ENCODE measurements around the gene MBIP.
"Not testable (repeated sequence)": the region's sequence is repeated elsewhere in the genome, so short reads cannot be mapped to it uniquely, and the experiment has no call there.

Gene MBIP, protein sequence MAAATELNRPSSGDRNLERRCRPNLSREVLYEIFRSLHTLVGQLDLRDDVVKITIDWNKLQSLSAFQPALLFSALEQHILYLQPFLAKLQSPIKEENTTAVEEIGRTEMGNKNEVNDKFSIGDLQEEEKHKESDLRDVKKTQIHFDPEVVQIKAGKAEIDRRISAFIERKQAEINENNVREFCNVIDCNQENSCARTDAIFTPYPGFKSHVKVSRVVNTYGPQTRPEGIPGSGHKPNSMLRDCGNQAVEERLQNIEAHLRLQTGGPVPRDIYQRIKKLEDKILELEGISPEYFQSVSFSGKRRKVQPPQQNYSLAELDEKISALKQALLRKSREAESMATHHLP

DNA sequence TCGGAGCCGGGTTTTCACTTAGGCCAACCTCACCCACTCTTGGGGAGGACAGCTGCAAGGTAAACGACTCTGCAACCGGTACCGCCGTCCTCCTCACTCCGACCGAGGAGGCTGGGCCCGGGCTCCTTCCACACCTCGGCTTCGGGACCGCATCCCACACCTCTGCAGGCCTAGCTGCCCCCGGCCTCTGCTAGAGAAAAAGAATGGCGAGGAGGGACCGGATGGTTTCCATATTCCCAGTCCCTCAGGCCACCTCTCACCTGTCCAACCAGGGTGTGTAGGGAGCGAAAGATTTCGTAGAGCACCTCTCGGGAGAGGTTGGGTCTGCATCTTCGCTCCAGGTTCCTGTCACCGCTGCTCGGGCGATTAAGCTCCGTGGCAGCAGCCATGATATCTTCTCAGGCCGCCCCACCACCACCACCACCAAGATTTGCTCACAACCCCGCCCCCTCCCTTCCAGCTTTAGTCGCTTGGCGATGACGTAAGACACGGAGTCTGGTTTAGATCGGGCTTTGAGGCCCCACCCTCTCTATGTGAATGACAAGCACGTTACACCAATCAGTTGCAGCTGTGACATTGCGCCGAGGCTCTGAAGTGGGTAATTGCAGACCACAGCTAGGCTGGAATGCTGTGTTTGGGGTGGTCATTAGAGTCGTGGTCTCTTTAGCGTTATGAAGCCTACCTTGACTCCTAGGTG, at the start of gene MBIP:
Gene MBIP (minus strand): TSS at position 438 of the 697 bp plus-strand sequence. CDS start 49 bp downstream, at position 389.
- peak; percentile 94 for DNase-seq (ENCODE audit: low spot score)

DNA sequence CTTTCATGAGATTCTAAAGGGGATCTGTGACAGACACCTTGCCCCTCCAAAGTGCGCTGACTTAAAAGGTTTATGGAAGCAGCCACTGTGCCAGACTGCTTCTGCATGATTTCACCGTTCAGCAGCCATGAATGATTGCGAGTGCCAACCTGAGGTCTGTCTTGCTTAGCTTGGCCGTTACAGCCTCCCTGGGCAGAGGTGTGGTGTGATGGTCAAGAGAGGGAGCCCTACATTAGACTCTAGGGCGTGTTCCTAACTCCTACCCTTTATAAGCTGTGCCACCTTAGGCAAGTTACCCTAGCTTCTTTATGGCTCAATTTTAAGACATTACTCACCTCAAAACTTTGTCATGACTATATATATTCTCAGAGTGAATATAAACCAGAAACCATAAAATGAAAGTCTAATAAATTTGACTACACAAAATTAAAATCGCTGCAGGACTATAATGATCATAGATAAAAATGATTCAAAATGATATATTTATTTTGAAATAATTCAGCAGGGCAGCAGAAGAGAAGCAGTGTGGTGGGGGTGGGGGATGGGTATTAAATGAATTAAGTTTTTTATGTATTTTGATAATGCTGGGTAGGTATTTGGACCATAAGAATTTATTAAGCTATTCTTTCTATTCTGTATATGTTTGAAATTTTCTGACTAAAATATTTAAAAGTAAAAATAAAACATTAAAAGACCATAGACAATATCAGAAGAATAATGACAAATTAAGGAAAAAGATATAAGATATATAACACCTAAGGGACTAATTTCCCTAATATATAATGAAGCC, 47.7 kb upstream of the MBIP start:
- DNase-seq (ENCODE audit: low spot score) = no peak

DNA sequence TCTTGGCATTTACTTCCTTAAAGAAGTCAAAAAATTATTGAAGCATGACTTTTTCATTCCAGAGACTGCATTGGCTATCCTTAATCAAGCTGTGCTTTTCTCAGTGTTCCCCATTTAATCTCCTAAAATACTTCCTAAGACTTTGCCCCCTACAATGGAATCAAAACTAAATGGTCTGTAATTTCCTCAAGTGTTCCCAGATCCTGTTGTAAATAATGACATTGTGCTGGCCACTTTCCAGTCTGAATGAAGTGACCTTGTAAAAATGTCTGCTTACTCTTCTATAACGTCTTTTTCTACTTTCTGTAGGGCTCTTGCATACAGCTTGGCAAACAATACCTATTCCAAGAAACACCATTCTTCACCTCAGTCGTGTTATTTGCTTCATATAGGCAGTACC, 45.3 kb upstream of the MBIP start:
- DNase-seq (ENCODE audit: low spot score) = peak; percentile 9

DNA sequence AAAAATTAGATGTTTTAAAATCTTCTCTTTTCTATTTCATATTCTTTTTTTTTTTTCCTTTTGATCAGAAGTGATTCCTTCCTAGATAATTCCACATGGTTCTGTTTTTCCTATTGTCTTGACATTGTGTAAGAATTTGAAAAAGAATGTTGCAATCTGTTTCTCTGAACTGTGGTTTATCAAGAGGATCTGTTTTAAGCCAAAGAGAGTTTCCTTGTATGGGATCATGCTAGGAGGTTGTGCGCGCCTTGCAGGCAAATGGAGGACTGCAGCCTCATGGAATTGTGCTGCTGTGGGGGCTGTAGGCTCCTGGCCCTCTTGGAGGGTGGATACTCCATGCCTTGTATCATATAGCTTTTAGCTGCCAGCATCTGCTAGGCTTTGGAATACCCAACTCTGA, 43.3 kb upstream of the MBIP start:
- no peak for DNase-seq (ENCODE audit: low spot score)

DNA sequence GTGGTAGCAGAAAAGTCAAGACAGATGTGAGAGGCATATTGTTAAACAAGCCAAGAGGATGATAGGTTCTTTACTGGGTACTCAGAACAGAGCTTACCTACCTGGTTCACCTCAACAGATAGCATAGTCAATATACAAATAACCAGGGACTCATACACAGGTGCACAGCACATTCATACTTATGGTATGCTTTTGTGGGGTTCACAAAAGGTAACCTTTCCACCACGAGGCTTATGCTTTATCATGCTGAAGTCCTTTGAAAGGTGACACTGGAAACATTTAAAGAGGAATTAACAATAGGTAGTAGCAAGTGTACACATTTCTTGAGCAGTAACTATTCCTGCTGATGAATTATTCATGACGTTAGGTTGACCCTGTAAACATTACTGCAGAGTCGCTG, 42.2 kb upstream of the MBIP start:
- DNase-seq (ENCODE audit: low spot score) = no peak

DNA sequence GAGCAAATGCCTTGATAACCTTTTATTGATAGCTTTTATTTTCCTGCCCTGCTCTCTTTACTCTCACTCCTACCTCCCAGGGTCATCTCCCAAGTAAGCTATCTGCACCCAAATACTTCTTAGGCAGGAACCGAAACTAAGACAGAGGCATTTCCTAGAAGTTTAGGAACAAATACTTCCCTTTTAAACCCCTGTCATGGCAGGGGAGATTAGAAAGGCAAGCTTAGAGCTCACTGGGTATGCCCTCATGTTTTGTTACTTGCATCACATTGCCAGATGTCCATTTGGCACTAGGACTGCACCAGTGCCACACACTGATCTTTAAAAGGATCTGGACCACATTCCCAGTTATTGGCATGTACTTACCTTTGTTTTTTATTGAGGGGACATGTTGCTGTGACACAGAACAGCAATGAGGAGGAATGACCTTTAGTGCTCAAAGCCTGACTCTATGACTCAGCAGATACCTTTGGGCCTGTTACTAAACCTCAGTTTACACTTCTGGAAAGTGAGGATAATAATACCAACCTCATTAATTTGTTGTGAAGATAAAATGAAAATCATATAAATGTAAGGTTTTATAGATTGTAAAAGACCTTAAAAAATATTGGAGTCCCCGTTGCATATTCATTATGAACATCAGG, 40.9 kb upstream of the MBIP start:
- DNase-seq (ENCODE audit: low spot score) = no peak

DNA sequence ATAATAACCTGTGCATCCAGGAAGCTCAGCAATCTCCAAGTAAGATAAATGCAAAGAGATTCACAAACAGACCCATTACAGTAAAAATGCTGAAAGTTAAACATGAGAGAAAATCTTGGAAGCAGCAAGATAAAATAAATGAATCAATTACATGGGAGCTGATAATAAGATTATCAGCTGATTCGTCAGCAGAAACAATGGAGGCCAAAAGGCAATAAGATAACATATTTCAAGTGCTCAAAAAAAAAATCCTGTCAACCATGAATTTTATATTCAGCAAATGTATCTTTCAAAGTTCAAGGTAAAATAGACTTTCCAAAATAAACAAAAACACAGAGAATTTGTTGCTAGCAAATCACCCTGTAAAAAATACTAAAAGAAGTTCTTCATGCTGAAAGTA, 36.4 kb upstream of the MBIP start:
- no peak for DNase-seq (ENCODE audit: low spot score)

DNA sequence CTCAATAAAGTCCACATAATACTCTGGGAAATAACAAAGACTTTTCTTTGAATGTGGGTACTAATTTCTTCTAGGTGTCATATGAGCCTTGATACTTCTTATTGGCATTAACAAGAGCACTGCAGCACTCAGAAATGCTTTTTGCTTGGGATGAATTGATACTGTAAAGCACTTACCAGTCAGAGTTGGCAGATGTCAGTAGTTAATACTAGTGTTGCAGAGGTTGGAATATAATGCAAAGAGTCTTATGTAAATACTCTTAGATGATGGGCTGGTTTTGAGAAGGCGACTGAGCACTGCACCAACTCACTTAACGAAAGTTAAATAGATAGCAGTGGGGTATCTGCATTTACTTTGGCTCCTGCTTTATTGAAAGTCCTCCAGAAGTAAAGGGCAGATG, 25.6 kb upstream of the MBIP start:
- DNase-seq (ENCODE audit: low spot score) = no peak

DNA sequence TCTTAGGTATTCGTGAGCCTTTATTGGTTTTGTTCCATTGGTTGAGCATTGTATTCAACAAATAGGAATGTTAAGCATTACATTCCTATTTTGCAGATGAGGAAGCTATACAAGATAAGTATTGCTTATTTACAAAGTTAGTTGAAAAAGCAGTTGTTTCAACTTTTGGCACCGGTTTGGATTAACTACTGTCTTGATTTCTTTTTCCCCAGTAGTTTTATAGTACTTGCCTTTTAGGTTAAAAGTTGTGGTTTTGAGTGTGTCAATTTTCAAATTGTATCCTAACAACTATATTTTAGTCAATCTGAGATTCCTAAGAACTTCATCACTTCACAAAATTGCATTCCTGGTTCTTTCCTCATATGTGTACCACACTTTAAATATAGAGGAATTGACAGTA, 23.8 kb upstream of the MBIP start:
- peak; percentile 63 for DNase-seq (ENCODE audit: low spot score)

DNA sequence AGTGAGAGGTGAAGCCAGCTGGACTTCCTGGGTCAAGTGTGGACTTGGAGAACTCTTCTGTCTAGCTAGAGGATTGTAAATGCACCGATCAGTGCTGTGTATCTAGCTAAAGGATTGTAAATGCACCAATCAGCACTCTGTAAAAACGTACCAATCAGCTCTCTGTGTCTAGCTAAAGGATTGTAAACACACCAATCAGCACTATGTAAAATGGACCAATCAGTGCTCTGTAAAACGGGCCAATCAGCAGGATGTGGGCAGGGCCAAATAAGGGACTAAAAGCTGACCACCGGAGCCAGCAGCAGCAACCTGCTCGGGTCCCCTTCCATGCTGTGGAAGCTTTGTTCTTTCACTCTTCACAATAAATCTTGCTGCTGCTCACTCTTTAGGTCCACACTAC, 21.4 kb upstream of the MBIP start:
- DNase-seq (ENCODE audit: low spot score) = not testable (repeated sequence)

DNA sequence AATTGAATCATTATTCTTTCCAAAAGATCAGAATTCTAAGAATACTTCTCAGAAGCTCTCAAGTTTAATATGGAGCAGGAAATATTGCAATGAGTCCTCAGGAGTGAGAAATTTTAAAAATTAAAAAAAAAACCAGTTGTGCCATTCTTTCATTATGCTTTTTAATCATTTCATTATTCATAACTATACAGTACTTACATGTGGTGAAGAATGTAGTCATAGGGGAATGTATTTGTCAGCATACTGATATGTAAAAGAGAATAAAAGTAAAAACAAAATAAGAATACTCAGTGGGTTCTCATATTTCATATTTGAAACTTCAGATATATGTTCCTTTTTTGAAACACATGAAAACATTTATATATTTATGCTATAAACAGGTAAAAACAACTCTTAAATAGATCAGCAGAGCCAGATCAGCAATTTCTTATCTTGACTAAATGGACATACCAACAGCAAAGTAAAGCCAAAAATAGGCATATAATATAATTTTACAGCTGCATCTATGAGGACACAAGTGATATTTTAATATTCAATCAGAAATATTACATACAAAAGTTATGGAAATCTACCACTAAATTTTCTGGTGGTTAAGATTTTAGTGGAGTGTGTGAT, 19.9 kb upstream of the MBIP start:
- no peak for DNase-seq (ENCODE audit: low spot score)

DNA sequence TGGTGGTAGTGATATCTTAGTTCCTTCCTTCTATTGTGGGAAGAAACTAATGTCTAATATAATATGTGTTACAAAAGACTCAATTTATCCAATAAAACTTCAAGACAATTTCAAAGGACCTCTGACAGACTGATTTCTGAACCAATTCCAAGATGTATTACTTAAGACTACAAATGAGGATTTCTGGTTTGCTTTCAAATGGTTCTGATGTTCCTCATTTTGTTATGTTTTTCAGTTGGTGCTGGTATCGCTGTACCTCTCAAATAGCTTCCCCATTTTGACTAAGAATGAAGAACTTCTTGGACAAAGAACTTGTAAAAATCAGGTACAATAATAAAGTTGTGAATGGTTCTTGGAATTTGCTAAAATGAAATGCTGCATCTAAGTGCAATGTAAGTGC, 19.4 kb upstream of the MBIP start:
- no peak for DNase-seq (ENCODE audit: low spot score)

DNA sequence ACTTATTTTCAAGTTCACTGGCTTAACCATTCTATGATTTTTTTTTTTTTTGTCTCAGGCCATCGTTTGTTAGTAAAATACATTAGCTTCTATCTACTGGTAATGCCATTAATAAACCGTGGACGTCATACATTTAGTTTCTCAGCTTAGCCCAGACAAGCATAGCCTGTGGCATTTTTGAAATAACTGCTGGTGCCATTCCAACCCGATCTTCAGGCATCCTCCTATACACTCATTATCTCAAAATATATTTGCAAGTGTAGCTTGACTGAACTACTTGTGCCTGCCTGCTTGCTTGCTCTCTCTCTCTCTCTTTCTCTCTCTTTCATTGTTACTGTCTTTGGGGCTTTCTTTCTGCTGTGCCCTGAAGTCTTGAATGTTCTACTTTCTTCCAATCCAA, 12.7 kb upstream of the MBIP start:
- no peak for DNase-seq (ENCODE audit: low spot score)

DNA sequence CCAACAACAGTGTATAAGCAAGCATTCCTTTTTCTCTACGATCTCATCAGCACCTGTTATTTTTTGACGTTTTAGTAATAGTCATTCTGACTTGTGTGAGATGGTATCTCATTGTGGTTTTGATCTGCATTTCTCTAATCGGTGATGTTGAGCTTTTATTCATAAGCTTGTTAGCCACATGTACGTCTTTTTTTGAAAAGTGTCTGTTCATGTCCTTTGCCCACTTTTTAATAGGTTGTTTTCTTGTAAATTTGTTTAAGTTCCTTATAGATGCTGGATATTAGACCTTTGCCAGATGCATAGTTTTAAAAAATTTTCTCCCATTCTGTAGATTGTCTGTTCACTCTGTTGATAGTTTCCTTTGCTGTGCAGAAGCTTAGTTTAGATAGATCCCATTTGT, 7.1 kb upstream of the MBIP start:
- not testable (repeated sequence) for DNase-seq (ENCODE audit: low spot score)

DNA sequence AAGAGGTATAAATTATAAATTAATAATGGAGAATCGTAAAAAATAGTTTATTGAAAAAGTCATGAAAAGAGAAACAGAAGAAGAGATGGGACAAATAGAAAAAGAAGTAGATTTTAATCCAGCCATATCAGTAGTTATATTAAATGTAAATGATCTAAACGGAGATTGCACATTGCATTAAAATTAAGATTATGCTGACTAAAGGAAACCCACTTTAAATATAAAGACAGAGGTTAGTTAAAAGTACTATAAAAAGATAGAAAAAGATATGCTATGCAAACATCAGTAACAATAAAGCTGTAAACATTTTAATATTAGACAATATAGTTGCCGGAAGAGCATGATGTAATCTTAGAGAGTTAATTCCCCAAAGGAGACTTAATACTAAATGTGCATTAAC, 5.4 kb upstream of the MBIP start:
- no peak for DNase-seq (ENCODE audit: low spot score)

DNA sequence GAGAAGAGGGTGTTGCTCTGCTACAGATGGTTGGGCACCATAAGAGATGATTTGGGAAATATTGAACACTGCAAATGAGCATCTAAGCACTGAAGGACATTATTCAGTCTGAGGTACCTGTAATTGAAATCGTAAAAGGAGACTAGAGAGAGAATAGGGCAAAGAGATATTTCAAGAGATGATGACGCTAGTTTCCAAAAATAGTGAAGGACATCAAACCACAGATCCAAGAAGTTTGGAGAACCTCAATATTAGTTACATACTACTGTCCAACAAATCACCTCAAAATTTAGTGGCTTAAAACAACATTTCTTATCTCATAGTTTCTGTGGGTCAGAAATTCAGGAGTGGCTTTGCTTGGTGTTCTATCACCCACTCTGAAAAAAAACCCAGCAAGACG, 4.5 kb upstream of the MBIP start:
- no peak for DNase-seq (ENCODE audit: low spot score)

DNA sequence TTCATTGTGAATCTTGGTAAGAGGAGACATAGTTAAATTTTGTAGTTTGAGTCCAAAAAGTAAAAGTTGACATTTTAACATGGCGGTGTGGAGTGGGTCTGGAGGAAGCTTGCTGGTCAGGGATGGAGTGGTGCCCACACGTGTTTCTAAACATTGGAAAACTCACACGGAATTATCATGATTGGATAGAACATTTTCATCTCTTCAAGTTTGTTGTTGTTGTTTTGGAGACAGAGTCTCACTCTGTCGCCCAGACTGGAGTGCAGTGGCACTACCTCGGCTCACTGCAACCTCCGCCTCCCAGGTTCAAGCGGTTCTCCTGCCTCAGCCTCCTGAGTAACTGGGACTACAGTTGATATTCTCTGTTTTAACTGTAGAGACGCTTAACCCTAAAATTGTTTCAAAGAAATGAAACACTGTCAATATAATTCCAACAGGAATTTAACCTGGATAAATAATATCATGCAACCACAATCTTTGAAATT, 502 bp upstream of the MBIP start:
- DNase-seq (ENCODE audit: low spot score) = no peak

DNA sequence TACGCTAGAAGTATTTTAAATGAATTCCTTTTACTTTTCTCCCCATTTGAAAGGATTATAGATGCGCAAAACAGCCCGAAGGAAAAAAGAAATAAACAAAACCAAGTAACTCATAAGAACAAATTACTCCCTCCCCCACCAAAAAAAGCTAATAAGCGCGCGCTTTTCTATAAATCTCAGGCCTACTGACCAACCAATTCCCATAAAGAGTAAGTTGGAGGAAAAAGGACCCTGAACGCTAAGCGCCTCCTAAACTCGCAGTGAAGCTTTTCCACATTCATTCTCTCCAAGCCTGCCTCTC, 588 bp downstream of the MBIP start:
- DNase-seq (ENCODE audit: low spot score) = no peak

DNA sequence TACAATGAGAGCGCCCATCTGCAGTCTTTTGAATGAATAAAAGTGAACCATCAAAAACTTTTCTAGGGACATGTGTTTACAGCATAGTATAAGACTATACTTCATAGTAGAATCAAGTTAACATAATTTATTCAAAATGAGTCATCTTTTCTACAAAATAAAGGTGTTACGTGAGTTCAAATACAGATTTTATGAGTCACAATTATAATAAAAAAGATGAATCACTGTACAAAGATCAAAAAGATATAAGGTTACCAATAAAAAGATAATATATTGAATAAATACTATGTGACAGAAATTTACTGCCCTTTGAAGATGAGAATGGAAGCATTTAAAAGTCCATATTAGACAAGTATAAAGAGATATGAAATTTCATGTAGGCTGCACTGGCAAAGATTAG, 2.8 kb downstream of the MBIP start:
- peak; percentile 19 for DNase-seq (ENCODE audit: low spot score)

DNA sequence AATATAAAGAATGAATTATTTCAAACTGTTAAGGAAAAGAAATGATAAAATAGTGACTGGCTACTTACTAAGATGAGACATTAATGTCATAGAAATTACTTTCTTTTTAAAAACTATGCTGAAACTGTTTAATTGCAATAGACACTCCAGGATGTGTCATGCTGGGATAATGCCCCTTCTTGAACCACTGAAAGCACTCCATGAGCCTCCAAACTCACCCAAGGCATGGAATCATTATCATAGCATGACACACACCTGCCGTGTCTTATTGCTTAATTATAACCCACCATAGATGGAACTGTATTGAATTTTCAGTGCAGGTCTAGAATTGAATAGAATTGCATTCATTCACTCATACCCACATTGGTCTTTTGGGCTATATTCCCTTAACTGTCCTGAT, 4.3 kb downstream of the MBIP start:
- DNase-seq (ENCODE audit: low spot score) = peak; percentile 22

DNA sequence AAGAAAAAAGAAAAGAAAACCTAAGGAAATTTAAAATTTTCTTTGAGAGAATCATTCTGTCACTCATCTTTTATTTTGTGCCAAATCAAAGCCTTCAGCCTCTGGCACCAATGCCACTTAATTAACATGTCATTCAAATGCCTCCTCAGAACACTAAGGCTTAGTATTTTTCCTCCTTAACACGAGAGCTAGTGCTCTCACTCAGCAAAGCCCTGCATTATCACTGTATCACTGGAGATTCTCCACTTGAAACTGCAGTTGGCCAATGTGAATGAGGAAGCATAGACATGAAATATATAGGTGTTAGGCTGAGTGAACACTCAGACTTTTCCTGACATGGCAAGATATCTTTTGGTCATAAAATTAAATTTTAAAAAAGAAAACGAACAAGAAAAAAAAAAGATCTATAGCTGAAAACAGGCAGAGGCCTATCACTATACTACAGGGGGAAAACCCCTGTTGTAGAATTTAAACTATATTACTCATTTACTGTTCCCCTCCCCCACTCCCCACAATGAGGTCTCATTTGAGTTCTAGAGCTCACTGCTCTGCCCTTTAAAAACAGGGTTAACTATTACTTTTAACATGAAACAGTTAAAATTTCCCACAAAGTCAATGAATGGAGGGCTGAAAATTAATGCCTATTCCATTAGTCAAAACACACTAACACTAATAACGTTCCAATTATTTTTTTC, 5.1 kb downstream of the MBIP start:
- peak; percentile 23 for DNase-seq (ENCODE audit: low spot score)

DNA sequence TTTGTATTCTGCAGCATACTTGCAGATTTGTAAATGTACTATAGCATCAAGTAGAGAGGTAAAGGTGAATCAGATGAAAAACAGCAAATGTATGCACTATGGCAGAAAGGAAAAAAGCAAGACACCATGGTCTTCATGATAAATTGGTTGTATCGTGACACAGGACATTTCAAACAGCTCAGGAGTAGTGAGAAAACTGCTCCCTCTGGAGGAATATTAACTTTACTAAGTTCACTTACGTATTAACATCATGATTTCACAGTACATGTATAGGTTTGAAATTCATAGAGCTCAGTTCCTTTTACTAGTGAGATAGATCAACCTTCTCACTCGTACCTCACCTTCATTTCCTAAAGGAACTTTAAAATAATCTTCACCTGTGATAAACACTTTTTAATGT, 6.5 kb downstream of the MBIP start:
- DNase-seq (ENCODE audit: low spot score) = no peak

All from kidney tubule cell (primary cell).